Measurements from ENCODE around the gene RDX.
"Not testable (repeated sequence)": the region's sequence is repeated elsewhere in the genome, so short reads cannot be mapped to it uniquely, and the experiment has no call there.

The RDX gene

DNA sequence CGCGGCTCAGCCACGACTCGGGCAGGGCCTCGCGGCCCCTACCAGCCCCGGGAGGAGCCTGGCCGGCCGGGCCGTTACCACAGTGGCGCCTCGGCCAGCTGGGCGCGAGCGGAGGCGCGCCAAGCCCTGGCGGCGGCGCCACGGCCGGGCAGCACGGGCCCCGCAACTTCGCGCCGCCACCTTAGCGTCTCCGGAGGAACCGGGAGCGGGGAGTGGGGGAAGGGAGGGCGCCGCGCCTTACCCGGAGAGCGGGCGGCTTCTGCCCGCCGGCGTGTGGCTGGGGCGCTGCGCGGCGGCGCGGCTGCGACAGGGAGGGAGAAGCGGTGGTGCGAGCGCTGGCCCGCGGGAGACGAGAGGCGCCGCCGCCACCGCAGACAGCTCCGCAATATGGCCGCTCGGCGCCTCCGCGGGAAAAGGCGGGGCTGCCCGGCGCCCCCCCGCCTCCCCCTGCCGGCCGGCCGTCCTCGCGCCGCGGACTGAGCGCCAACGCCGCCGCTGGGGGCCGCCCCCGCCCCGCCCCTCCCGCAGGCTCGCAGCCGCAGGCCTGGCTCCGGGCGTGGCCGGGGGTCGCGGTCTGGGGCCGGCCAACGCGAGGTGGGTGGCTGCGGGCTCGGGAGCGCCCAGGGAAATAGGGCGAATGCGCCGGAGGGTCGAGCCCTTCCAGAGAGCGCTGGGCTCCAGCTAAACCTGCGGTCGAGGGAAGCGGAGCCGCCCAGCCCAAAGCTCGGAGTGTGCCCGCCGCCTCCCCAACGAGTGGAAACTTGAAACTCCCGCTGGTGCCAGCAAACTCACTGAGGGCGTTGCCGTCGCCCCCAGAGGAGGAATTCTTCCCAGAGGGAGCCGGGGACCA is at the start of gene RDX:
Gene RDX (minus strand): TSS at position 389 of the 850 bp plus-strand sequence. CDS start 16,922 bp downstream, outside the sequence.
- FAIRE-seq = no peak

DNA sequence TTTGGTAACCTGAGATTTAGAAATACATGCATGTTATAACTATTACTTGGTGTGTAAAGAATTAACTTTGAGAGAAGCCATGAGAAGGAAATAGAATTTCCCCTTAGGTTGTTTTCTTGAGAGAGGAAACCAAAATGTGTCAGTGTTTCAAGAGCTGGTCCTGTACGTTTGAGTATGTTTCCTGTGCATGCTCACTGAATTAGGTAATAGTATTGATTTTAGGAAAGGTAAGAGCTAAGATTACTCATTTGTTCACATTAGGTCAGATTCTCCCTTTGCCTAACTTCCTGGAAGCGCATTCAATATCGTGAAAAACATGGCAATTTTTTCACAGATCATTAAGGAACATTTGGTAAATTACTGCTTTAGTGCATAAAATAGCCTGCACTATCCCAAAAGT is 49.3 kb upstream of the RDX start:
- no peak for FAIRE-seq

DNA sequence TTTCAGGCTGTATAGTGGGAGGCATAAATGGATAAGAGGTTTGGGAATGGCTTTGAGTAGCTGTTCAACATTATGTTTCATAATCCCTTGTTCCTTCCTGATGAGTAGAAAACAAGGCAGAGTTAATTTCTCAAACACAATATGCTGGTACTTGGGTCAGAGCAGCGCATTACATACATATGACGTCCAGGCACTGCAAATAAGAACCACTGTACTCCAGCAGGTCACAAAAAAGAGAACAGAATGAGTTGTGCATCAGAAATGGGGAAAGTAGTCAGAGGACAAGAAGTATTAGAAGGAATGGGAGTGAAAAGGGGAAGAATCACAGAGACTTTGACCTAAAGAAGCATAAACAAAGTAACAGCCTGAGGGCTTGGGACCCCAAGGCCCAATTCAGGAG is 44.0 kb upstream of the RDX start:
- FAIRE-seq = no peak

DNA sequence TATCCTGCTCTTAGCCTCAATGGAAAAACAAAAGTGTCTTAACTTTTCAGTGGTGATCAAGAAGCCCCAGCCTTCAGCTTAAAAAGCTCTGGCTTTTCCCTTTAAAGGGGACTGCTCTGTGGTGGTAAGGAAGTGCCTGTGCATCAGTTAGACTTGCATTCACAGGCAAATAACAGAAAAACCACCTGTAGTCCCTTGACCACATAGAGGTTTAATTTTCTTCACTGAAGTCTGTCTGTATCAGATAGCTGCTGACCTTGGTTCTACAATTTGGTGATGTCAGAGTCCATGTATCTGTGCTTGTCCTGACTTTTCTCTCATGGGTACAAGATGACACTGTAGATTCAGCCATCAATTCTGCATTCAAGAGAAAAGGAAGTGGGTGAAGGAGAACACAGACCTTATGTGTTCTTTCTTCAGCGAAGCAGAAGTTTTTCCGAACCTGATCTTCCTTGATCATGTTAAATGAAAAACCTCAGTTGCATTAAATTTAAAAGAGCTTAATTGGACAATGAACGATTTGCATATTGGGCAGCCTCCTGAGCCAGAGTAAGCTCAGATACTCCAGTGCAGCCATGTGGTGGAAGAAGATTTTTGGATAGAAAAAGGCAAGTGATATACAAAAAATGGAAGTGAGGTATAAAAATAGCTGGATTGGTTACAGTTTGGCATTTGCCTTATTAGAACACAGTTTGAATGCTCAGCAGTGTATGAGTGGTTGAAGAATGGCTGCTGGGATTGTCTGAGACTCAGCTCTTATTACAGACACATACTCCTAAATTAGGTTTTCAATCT is 43.2 kb upstream of the RDX start:
- no peak for FAIRE-seq

DNA sequence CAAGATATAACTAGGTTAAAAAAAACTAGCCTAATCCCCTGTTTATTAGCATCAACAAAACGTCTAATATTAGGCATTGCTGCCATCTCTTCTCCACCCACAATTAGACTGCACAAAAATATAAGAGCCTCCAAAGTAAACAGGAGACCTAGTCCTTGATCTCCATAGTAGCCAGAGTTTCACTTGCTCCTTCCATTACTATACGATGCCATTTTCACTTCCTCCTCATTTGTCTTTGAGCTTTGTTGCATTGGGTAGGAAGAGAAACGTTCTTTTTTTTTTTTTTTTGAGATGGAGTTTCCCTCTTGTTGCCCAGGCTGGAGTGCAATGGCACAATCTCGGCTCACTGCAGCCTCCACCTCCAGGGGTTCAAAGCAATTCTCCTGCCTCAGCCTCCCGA is 42.3 kb upstream of the RDX start:
- FAIRE-seq = no peak

DNA sequence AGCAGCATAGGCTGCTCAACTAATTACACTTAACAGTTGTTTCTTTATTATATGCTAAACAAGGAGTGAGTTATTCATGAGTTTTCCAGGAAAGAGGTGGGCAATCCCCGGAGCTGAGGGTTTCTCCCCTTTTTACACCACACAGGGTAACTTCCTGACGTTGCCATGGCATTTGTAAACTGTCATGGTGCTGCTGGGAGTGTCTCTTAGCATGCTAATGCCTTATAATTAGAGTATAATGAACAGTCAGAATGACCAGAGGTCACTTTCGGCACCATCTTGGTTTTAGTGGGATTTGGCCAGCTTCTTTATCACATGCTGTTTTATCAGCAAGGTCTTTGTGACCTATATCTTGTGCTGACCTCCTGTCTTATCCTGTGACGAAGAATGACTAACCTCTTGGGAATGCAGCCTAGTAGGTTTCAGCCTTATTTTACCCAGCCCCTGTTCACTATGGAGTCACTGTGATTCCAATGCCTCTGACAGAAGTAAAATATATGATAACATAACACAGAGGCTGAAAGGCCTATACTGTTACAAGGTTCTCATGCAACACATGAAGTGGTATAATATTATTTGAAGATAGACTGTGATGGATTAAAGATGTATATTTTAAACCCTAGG is 41.3 kb upstream of the RDX start:
- no peak for FAIRE-seq

DNA sequence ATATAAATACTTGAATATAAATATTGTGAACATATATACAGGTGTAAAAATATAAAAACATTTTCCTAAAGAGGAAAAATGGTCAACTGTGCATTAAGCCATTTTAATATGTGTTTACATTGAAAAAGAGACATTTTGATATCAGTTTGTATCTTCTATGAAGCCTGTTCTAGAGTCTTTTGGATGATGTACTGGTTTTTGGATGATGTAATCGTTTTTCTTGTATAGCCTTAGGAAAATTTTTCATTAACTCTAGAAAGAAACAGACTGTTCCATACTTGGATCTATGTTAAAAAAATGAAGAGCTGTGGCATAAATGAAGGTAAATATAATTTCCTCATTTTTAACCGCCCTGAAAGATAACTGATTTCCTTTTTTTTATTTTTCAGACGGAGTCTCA is 39.6 kb upstream of the RDX start:
- FAIRE-seq = no peak

DNA sequence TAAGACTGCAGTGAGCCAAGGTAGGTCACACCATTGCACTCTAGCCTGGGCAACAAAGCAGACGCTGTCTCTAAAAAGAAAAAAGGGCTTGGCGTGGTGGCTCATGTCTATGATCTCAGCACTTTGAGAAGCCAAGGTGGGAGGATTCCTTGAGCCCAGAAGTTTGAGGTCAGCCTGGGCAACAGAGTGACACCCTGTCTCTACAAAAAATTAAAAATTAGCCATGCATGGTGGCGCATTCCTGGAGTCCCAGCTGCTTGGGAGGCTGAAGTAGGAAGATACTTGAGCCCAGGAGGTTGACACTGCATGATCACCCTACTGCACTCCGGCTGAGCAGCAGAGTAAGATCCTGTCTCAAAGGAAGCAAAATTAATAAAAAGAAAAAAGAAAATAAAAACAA is 38.9 kb upstream of the RDX start:
- FAIRE-seq = no peak

DNA sequence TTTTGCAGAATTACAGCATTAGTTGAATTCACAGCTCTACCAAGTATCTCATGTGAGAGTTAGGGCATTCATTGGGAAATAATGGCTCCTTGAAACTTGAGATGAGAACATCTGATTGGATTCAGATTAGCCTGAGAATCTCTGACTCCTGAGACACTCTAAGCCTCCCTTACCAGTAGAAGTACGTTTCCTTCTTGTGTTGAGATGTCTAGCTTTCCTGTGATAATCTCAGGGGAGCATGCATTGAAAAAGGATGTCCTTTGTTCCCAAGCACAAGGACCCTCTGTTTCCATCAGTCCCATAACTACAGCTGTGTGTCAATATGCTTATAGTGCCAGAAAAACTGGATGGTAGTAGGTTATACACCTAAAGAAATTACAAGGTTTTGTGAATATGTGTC is 35.2 kb upstream of the RDX start:
- no peak for FAIRE-seq

DNA sequence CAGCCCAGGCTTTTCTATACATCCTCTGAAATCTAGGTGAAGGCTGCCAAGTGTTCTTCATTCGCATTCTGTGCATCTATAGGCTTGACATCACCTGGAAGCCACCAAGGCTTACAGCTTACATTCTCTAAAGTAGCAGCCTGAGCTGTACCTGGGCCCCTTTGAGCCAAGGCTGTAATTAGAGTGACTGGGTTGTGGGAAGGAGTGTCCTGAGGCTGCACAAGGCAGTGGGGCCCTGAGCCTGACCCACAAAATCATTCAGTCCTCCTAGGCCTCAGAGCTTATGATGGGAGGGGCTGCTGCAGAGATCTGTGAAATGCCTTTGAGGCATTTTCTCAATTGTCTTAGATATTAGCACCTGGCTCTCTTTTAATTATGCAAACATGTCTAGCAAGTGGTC is 33.0 kb upstream of the RDX start:
- FAIRE-seq = no peak

DNA sequence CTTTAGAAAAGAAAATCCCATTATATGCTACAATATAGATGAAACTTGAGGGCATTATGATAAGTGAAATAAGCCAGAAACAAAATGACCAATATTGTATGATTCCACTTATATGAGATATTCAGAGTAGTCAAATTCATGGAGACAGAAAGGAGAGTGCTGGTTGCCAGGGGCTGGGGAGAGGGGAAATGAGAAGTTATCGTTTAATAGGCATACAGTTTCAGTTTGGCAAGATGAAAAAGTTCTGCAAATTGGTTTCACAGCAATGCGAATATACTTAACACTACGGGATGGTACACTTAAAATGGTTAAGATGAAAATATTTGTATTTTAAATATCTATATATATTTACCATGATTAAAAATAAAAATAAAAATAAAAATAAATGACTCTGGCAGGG is 31.1 kb upstream of the RDX start:
- FAIRE-seq = no peak

DNA sequence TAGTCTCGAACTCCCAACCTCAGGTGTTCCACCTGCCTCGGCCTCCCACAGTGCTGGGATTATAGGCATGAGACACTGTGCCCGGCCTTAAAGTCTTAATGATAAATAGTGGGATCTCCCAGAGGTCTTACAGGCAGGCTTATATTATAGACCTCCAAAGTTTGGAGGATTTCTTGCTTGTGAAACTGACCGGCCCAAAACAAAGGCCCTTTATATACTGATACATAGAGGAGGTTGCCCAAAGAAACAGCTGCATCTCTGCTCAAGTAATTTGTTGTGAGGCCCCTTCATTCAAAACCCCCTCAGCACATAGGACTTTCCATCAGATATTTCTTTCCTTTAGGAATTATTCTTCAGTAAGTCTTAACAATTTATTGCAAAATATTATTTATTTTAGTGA is 27.4 kb upstream of the RDX start:
- FAIRE-seq = no peak

DNA sequence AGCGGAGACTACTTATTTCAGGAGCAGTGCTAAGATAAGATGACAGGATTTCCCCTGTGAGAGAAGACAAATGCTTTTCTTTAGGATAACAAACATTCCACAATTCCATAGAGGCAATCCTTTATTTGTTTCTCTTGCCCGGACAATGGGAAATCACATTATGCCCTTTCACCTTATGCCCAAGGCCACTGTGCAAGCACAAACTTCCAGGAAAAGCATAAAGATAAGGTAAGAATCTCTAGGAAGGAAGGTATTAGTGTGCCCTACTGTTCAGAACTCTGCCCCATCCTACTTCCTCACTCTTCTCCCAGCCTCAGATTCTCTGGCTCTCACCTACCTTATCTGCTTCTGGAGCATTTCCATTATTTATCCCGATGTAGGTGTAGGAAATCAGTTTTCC is 23.1 kb upstream of the RDX start:
- no peak for FAIRE-seq

DNA sequence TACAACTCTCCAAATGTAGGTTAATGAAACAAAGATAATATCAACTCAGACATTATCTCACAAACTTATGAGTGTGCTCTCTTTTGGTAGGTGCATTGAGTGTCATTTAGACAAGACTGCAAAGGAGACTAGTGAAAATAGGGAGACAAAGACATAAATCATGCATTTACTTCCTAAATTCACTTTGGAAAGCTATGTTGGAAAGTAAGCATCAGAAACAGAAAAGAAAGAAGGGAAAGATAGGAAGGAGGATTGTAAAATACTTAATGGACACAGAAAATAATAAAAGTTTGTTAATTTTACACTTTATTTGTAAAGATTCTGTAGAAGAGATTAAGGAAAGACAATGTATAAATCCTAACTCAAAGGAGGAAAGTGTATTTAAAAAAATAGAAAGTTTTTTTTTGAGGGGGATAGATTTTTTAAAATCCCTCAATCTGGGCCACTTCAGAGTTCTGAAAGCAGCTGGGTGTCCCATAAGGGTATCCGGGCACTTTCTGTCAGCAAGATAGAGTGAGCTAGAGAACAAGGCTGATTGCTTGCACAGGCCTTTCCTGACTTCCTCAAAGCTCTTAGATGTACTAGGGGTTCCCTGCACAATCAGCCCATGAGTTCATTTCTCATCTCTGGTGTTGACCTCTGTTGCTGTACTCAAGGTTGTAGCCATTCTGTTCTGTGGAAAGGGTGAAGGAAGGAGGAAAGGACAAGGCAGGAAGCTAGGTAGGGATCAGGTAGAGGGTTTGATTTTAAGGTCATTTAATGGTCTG is 22.4 kb upstream of the RDX start:
- no peak for FAIRE-seq

DNA sequence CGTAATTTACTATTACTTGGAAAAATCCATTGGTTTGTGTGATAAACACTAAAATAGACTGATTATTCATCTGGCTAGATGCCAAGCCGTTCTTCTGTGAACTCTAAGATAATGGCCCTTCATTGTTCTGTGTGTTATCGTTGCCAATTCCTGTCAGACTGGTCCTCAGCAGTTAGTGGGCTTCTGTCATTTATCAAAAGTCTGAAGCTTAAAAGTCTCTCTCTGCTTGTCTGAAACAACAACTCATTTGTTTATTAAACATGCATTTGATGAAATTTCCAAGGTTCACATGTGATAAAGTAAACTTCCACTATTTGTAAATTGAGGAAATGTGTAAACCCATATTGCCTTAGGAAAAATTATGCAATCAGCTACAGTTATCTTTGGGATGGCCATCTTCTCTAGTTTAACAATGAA is 21.1 kb upstream of the RDX start:
- FAIRE-seq = no peak

DNA sequence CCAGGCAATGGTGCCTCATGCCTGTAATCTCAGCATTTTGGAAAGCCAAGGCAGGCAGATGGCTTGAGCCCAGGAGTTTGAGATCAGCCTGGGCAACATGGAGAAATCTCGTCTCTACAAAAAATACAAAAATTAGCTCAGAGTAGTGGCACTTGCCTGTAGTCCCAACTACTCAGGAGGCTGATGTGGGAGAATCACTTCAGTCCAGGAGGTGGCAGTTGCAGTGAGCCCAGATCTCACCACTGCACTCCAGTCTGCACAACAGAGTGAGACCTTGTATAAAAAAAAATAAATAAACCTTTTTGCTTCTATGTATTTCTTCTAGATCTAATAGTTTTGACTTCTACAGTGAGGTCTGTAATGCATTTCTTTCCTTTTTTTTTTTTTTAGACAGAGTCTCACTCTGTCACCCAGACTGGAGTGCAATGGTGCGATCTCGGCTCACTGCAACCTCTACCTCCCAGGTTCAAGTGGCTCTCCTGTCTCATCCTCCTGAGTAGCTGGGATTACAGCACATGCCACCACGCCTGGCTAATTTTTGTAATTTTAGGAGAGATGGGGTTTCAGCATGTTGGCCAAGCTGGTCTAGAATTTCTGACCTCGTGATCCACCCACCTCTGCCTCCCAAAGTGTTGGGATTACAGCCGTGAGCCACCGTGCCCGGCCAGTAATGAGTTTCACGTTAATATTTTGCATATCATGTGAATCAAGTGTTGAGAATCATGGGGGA is 18.1 kb upstream of the RDX start:
- no peak for FAIRE-seq

DNA sequence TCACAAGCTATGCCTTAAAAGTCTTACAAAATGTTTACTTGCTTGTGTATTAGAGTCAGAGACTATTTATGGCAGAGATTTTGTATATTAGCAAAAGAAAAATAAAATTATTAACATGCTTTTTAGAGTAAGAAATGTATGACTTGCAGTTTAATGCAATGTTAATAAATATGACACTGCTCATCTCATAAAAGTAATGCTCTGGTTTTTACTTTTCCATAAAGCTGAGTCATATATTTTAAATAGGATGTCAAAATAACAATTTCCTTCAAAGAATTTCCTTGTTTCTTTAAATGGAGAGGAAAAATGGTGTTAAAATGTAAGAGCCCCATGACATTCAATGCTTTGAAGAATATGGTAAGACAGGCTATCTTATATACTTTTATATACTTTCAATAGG is 16.3 kb upstream of the RDX start:
- FAIRE-seq = no peak

DNA sequence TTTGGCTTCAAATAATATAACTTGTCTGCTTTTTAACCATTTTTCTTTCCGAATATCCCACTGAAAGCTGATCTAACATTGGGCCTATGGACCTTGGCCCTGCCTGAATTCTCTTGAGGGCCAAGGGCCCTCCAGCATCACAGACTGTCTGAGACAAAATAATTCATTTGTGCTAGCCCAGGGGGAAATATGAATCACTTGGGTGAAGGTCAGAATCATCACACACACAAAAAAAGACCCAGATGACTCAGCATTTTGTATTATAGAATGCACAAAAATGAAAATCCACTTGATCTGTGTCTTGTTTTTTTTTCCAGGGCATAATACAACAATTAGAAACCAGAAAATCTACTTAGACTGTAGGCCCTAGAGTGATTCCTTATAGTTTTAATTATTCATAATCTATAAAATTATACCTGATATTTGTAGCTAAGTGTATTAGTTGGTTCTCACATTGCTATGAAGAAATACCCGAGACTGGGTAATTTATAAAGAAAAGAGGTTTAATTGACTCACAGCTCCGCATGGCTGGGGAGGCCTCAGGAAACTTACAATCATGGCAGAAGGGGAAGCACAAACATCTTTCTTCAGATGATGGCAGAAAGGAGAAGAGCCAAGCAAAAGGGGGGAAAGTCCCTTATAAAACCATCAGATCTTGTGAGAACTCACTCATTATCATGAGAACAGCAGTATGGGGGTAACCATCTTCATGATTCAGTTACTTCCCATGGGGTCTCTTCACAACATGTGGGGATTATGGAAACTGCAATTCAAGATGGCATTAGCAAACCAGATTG is 15.6 kb upstream of the RDX start:
- FAIRE-seq = no peak

DNA sequence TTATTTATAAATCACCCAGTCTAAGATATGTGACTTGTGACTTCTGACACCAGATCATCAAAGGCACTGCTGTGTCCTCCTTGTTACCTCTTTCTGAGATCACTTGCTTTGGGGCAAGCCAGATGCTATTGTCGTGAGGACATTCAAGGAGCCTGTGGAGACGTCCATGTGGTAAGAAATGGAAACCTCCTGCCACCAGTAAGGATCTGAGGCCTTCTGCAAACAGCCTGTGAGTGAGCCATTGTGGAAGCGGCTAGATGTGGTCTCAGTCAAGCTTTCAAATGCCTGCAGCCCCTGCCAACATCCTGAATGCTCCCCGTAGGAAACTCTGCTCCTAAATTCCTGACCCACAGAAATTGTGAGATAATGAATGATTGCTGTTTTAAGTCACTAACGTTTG is 11.7 kb upstream of the RDX start:
- FAIRE-seq = no peak

DNA sequence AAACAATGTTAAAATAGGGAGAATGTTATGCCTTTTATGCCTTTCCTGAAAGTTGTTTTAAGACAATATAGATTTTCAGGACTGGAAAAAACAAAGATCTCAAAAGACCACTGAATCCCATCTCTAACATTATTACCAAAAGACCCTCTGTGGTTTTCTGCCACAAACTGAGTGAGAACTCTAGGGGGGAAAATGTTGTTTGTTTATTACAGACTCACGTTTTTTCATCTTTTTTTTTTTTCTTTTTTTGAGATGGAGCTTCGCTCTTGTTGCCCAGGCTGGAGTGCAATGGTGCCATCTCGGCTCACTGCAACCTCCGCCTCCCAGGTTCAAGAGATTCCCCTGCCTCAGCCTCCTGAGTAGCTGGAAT is 9.6 kb upstream of the RDX start:
- not testable (repeated sequence) for FAIRE-seq
